ENCODE results near the gene TOP1. TPM values are rescaled to one million over a fixed set of nuclear protein-coding genes. Genes with fewer than 3 reads are reported as not detected.

The TOP1 gene
- total and polyA plus RNA-seq, 9 of the 15 experiments (the other 6 are each of a cell fraction or from before 2014, with no cell fraction given), result 26.4 to 127 (median 39.6) TPM

GRCh38 chr20:41044409-41045062 lies 15.9 kb downstream of the TOP1 start (continued):
- TF ChIP-seq ZNF398 (CRISPR knock-in tag; IDR thresholded peaks at IDR 0.05) (no peak), TAL1 (IDR thresholded peaks at IDR 0.05) (peak; percentile 20; the same call in 1 of the 2 replicates), ZNF740 (CRISPR knock-in tag; IDR thresholded peaks at IDR 0.05) (no peak), ZNF740 (tag; IDR thresholded peaks at IDR 0.05) (no peak), FIP1L1 (IDR thresholded peaks at IDR 0.05; ENCODE audit: low read depth, low read length, poor library complexity, severe bottlenecking) (no peak), ELK3 (CRISPR knock-in tag; IDR thresholded peaks at IDR 0.05) (no peak), CTCF (IDR thresholded peaks at IDR 0.05 in 2 of 3, conservative IDR thresholded peaks at IDR 0.05 in 1 of 3; ENCODE audit: insufficient read depth in 2 of 3, low read depth in 1 of 3, low read length in 3 of 3) (no peak), CBX2 (IDR thresholded peaks at IDR 0.05; ENCODE audit: insufficient read depth, low read length, poor library complexity, severe bottlenecking) (no peak), KDM2B (CRISPR knock-in tag; IDR thresholded peaks at IDR 0.05) (no peak), NCOA2 (IDR thresholded peaks at IDR 0.05; ENCODE audit: partially characterized antibody in 2 of 2) (no peak), ZBTB12 (CRISPR knock-in tag; IDR thresholded peaks at IDR 0.05) (no peak), MYC (IDR thresholded peaks at IDR 0.05; ENCODE audit: low read depth, low read length) (no peak), MYC (CRISPR knock-in tag; IDR thresholded peaks at IDR 0.05; ENCODE audit: borderline replicate concordance, low read depth) (no peak), ZFP36 (IDR thresholded peaks at IDR 0.05; ENCODE audit: low read depth, low read length, partially characterized antibody) (no peak), BMI1 (IDR thresholded peaks at IDR 0.05; ENCODE audit: low read length) (no peak), MED1 (CRISPR knock-in tag; IDR thresholded peaks at IDR 0.05; ENCODE audit: borderline replicate concordance) (no peak), STAT5B (CRISPR knock-in tag; IDR thresholded peaks at IDR 0.05) (no peak), CCAR2 (IDR thresholded peaks at IDR 0.05; ENCODE audit: low read depth, low read length) (no peak), SMARCB1 (IDR thresholded peaks at IDR 0.05; ENCODE audit: insufficient read length, low read depth) (no peak), SP1 (CRISPR knock-in tag; IDR thresholded peaks at IDR 0.05) (no peak), TAF7 (tag; IDR thresholded peaks at IDR 0.05) (no peak), NBN (IDR thresholded peaks at IDR 0.05; ENCODE audit: low read depth) (no peak), HDAC2 (IDR thresholded peaks at IDR 0.05) (no peak)
